GM10266 (cell line): ENCODE results near the gene GTPBP3.

ENCODE experiments used
- DNase-seq: peaks from one replicate; pipeline ENCODE4 v3.0.0; 2012; ENCODE audit errors: extremely low spot score
- TF ChIP-seq, protein P1 (sequence below): IDR thresholded peaks from 2 replicates; pipeline ENCODE4 v1.5.1; 2012; ENCODE audit warnings: mild to moderate bottlenecking, low read depth; ENCODE audit not compliant: control insufficient read depth, insufficient read depth; ENCODE audit errors: missing control alignments

Gene GTPBP3

DNA sequence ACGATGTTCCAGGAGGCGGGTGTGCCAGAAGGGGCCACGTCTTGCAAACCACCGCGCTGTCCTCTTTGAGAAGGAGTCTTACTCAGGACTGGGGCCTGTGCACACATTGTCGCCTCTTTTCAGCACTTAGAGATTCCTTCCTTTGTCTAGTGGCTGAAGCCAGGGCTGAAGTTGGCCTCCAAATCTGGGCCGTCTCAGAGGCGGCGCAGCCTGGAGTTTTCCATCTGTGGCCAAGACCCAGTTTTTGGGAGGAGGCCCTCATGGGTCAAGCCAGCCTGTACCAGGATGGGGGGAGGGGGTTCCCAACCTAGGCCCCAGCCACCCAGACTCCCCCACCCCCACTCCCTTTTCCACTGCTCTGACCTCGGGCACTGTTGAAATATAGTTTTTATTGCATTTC is 14.5 kb upstream of the GTPBP3 start:
- no peak for DNase-seq
- TF ChIP-seq, protein P1, sequence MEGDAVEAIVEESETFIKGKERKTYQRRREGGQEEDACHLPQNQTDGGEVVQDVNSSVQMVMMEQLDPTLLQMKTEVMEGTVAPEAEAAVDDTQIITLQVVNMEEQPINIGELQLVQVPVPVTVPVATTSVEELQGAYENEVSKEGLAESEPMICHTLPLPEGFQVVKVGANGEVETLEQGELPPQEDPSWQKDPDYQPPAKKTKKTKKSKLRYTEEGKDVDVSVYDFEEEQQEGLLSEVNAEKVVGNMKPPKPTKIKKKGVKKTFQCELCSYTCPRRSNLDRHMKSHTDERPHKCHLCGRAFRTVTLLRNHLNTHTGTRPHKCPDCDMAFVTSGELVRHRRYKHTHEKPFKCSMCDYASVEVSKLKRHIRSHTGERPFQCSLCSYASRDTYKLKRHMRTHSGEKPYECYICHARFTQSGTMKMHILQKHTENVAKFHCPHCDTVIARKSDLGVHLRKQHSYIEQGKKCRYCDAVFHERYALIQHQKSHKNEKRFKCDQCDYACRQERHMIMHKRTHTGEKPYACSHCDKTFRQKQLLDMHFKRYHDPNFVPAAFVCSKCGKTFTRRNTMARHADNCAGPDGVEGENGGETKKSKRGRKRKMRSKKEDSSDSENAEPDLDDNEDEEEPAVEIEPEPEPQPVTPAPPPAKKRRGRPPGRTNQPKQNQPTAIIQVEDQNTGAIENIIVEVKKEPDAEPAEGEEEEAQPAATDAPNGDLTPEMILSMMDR, result no peak

GRCh38 chr19:17323300-17323963 is 13.9 kb upstream of the GTPBP3 start:
- DNase-seq, result no peak

GRCh38 chr19:17323964-17324332 is 13.4 kb upstream of the GTPBP3 start:
- TF ChIP-seq, protein P1, result no peak
- DNase-seq, result peak; percentile 49

More at GRCh38 chr19:17323300-17323963, 13.9 kb upstream of the GTPBP3 start:
- TF ChIP-seq, protein P1, result no peak

GRCh38 chr19:17324357-17325114 is 12.8 kb upstream of the GTPBP3 start:
- DNase-seq, result peak; percentile 38
- TF ChIP-seq, protein P1, result no peak

- no peak for DNase-seq
- TF ChIP-seq, protein P1, result no peak
Measured at GRCh38 chr19:17325133-17325532, 12.2 kb upstream of the GTPBP3 start.

DNA sequence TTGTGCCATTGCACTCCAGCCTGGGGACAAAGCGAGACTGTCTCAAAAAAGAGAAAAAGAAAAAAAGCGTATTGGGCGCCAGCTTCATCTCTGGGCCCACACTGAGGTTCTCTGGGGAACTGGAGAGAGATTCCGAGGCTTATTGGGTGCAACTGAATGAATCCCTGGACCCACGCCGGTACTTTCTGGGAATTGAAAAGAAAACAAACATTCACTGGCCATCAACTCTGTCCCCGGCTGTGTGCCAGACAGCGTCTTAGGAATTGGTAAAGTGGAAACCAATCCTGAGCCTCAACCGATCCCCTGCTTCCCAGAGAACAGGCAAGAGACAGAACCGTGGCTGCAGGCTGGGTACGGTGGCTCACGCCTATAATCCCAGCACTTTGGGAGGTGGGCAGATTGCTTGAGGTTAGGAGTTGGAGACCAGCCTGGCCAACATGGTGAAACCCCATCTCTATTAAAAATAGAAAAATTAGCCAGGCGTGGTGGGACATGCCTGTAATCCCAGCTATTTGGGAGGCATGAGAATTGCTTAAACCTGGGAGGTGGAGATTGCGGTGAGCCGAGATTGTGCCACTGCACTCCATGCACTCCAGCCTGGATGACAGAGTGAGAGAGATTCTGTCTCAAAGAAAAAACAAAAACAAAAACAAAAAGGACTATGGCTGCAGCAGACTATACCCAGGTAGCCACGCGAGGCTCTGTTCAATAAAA is 11.3 kb upstream of the GTPBP3 start:
- no peak for DNase-seq
- TF ChIP-seq, protein P1, result no peak
